ENCODE data around the gene NPIPA2. TPM values are rescaled to one million over a fixed set of nuclear protein-coding genes. Genes with fewer than 3 reads are reported as not detected.
"Not testable (repeated sequence)": the region's sequence is repeated elsewhere in the genome, so short reads cannot be mapped to it uniquely, and the experiment has no call there.

NPIPA2 gene
- total RNA-seq, 2 experiments from 2014 or later, result 1.3 to 2.0 TPM

- not testable (repeated sequence) for H3K4me3 Mint-ChIP-seq, H3K9me3 Mint-ChIP-seq, H3K27me3 Mint-ChIP-seq, H3K27ac Mint-ChIP-seq, H3K4me1 Mint-ChIP-seq, DNase-seq, H3K36me3 Mint-ChIP-seq
Observed at GRCh38 chr16:14792914-14793313, 50.6 kb downstream of the NPIPA2 start.

- not testable (repeated sequence) for H3K4me3 Mint-ChIP-seq, H3K36me3 Mint-ChIP-seq, DNase-seq, H3K9me3 Mint-ChIP-seq, H3K27me3 Mint-ChIP-seq, H3K4me1 Mint-ChIP-seq, H3K27ac Mint-ChIP-seq
Observed at GRCh38 chr16:14797558-14797957, 55.2 kb downstream of the NPIPA2 start.

- H3K27me3 Mint-ChIP-seq, H3K36me3 Mint-ChIP-seq, H3K4me1 Mint-ChIP-seq, H3K27ac Mint-ChIP-seq, DNase-seq, H3K4me3 Mint-ChIP-seq, H3K9me3 Mint-ChIP-seq: not testable (repeated sequence)
Observed at GRCh38 chr16:14803577-14803976, 61.2 kb downstream of the NPIPA2 start.

- not testable (repeated sequence) for H3K4me3 Mint-ChIP-seq, DNase-seq, H3K9me3 Mint-ChIP-seq, H3K27me3 Mint-ChIP-seq, H3K4me1 Mint-ChIP-seq, H3K36me3 Mint-ChIP-seq, H3K27ac Mint-ChIP-seq
Observed at GRCh38 chr16:14807184-14807678, 64.9 kb downstream of the NPIPA2 start.

- not testable (repeated sequence) for H3K4me3 Mint-ChIP-seq, H3K36me3 Mint-ChIP-seq, H3K4me1 Mint-ChIP-seq, DNase-seq, H3K9me3 Mint-ChIP-seq, H3K27me3 Mint-ChIP-seq, H3K27ac Mint-ChIP-seq
Observed at GRCh38 chr16:14813890-14814289, 71.6 kb downstream of the NPIPA2 start.

Other genes with a start within 250 kb of the NPIPA2 start
- gene PARN, start 112.3 kb upstream of the NPIPA2 start, total RNA-seq, result 10 to 100 TPM; 50.8 to 50.9 TPM
- 10 to 100 TPM; 72.1 to 75.7 TPM for gene BFAR, start 109.6 kb upstream of the NPIPA2 start, total RNA-seq
- not detected for gene PLA2G10, start 48.2 kb upstream of the NPIPA2 start, total RNA-seq
- 1 to 10 TPM in 1 of 2 experiments, not detected in 1; 1.2 TPM for gene NPIPA3, start 39.1 kb upstream of the NPIPA2 start, total RNA-seq
- gene NOMO1, start 91.2 kb downstream of the NPIPA2 start, total RNA-seq, result 10 to 100 TPM; 65.6 to 69.9 TPM
- gene NPIPA1, start 194.9 kb downstream of the NPIPA2 start, total RNA-seq, result 10 to 100 TPM; 55.6 to 58.5 TPM
- 10 to 100 TPM; 53.4 to 58.7 TPM for gene PDXDC1, start 232.5 kb downstream of the NPIPA2 start, total RNA-seq